Measurements from ENCODE around the gene CLCN4.

GRCh38 chrX:10239611-10240064 lies 82.9 kb downstream of the CLCN4 start:
- TF ChIP-seq POLR2A (IDR thresholded peaks at IDR 0.05) (no peak), CTCF (IDR thresholded peaks at IDR 0.05) (no peak)

Data from tibial nerve (tissue), 3 donors.